HG03060 (cell line): ENCODE measurements around the gene HCAR3.
"Not testable (repeated sequence)": the region's sequence is repeated elsewhere in the genome, so short reads cannot be mapped to it uniquely, and the experiment has no call there.

Experiments
- ATAC-seq: cut with Tn5 transposase; IDR thresholded peaks from one replicate; pipeline ENCODE4 v1.9.1; 2021; ENCODE audit warnings: low read depth, moderate number of reproducible peaks; ENCODE audit not compliant: unreplicated experiment

The HCAR3 gene

DNA sequence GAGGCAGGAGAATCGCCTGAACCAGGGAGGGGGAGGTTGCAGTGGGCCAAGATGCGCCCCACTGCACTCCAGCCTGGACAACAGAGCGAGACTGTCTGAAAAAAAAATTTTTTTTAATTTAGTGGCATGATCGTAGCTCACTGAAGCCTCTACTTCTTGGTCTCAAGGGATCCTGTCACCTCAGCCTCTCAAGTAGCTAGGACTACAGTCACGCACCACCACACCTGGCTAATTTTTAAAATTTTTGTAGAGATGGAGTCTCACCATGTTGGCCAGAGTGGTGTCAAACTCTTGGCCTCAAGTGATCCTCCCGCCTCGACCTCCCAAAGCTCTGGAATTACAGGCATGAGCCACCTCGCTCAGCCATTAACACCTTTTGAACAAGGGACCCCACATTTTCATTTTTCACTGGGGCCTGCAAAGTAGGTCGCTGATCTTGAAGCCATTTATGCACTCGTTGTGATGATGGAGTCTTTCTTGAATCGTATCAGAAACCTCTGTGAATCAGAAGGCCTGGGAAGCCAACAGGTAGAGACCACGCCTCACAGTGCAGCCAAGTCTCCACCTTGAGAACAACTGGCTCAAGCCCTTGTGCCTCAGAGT lies 8.1 kb upstream of the HCAR3 start:
- ATAC-seq, result peak; percentile 53

GRCh38 chr12:122722387-122722786 lies 5.8 kb upstream of the HCAR3 start:
- no peak for ATAC-seq

- ATAC-seq, result no peak
Measured at GRCh38 chr12:122721057-122721545, 4.5 kb upstream of the HCAR3 start.

DNA sequence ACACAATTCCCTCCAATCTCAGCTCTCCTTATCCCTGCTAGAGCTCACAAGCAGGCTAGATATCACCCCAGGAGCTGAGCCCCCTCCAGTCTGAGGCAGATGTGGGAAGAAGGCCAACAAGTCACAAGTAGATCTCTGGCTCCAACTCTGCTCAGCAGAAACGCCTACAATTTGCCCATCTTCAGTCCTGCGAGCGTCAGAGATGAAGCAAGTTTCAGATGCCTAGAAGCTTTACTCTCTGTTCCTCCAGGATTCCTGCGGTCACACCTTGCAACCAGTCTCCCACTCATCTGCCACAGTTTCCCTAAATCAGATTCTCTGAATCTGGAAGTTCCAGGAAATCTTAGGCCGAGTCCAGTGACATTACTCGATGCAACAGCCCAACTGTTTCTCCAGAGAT lies 1.4 kb downstream of the HCAR3 start:
- not testable (repeated sequence) for ATAC-seq

- ATAC-seq, result not testable (repeated sequence)
Measured at GRCh38 chr12:122713491-122714188, 3.0 kb downstream of the HCAR3 start.

DNA sequence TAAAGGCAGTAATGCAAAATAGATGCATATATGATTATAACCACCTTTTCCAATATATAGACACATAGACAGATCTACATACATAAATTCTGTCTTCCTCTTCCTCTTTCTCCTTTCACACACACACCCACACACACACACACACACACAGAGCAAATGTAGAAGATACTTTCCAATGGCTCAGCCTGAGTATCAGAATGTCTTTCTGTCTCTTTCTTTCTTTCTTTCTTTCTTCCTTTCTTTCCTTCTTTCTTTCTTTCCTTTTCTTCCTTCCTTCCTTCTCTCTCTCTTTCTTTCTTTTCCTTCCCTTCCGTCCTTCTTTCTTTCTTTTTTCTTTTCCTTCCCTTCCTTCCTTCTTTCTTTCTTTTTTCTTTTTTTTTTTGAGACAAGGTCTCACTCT lies 5.3 kb downstream of the HCAR3 start:
- not testable (repeated sequence) for ATAC-seq

DNA sequence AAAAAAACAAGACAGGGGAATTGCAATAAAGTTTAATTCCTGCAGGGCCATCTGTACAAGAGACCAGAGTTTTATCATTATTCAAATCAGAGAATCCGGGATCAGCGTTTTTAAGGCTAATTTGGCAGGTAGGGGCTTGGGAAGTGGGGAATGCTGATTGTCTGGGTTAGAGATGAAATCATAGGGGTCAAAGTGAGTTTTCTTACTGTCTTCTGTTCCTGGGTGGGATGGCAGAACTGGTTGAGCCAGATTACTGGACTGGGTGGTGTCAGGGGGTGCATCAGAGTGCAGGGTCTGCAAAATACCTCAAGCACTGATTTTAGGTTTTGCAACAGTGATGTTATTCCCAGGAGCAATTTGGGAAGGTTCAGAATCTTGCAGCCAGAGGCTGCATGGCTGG lies 6.3 kb downstream of the HCAR3 start:
- ATAC-seq, result not testable (repeated sequence)

DNA sequence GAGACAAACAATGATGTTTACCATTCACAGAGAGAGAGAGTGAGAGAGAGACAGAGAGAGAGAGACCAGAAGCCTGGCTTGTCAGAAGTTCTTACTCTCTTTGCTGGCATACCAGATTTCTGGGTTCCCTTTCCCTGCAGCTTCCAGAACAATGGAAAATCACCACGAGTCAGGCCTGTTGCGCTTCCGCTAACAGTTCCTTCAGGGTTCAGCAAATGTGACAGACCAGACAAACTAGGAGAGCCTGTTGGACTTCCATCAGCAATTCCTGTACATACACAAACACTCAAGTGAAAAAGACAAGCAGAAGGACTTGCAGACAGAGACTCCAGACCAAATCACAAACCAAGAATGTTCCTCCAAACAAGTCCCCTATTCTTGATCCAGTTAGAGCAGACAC lies 7.3 kb downstream of the HCAR3 start:
- not testable (repeated sequence) for ATAC-seq

GRCh38 chr12:122703841-122704240 lies 12.8 kb downstream of the HCAR3 start:
- ATAC-seq, result not testable (repeated sequence)

GRCh38 chr12:122702890-122703611 lies 13.6 kb downstream of the HCAR3 start, which contains the start of gene HCAR2:
TSS of gene HCAR2 (minus strand) at chr12:122703357. CDS start at chr12:122703283, 74 bp downstream.
- ATAC-seq, result not testable (repeated sequence)

DNA sequence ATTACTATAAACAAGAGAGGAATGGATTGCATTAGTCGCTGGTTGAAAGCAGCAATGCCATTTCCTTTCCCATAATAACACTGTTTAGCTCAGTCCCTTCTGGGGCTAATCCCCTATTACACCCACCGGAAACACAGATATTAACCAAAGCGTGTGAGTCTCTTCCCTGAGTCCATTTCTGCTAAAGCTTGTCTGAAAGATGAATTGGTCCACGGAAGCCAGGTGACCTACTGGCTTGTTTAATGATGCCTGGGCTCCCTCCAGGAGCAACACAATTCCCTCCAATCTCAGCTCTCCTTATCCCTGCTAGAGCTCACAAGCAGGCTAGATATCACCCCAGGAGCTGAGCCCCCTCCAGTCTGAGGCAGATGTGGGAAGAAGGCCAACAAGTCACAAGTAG lies 15.1 kb downstream of the HCAR3 start:
- ATAC-seq, result not testable (repeated sequence)

GRCh38 chr12:122700038-122700710 lies 16.4 kb downstream of the HCAR3 start:
- ATAC-seq, result not testable (repeated sequence)

GRCh38 chr12:122696922-122697321 lies 19.7 kb downstream of the HCAR3 start:
- not testable (repeated sequence) for ATAC-seq

GRCh38 chr12:122691566-122691965 lies 25.0 kb downstream of the HCAR3 start:
- ATAC-seq, result no peak

DNA sequence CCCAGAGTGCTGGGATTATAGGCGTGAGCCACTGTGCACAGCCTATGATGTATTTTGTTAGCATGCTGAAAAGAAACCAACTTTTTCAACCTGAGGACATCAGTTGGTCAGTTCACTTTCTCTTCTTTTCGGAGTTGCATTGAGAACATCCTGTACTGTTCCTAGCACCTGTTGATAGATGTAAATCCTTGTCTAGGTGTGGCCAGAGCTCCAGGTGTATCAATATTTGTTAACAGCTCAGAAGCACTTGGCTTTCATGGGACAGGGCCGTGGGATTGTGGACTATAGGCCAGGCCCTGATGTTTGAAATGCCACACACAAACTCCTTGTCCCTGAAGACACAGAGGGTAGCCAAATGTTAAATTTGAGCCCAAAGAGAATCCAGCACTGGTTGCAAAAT lies 28.3 kb downstream of the HCAR3 start:
- ATAC-seq, result no peak

DNA sequence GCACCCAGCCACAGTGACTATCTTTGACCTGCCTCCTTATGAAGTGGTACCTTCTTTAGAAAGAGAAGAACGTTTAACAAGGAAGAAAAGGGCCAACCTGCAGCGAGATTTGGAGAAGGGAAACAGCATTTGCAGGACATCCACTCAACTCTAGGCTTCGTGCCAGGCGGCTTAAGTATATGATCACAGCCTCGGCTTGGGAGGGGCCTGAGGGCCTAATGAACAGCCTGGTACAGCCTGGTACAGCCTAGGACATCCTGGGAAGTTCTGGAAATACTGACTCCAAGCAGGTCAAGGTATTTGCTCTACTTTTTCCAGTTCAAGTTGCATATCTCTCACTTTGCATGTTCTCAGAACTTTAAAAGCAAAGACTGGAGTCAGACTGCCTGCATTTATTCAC lies 29.5 kb downstream of the HCAR3 start:
- ATAC-seq, result no peak

- no peak for ATAC-seq
Measured at GRCh38 chr12:122686538-122686937, 30.1 kb downstream of the HCAR3 start.

- ATAC-seq, result no peak
Measured at GRCh38 chr12:122684297-122684813, 32.3 kb downstream of the HCAR3 start.

DNA sequence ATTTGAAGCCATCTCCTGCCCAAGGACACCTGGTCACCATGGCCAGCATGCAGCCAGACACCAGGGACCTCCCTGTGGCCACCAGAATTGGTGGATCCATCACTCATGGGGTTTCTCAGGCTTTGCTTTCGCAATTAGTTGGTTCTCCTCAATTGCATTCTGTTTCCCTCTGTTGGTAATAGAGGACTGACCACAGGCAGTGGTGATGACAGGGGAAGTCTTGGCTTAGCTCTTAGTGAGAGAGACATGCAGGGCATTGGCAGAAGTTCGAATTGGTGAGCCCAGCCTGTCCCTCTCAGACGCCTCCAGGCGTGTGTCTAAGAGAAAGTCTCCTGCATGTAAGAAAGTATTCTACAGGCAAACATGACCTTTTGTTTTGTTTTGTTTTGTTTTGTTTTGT lies 34.8 kb downstream of the HCAR3 start:
- no peak for ATAC-seq

GRCh38 chr12:122680989-122681388 lies 35.6 kb downstream of the HCAR3 start:
- not testable (repeated sequence) for ATAC-seq
